Activated T-cell treated with anti-CD3 and anti-CD28 coated beads, Interleukin-2, amount 50 U/mL, for 48 hours (primary cell): ENCODE measurements around the gene KCTD16.

Experiments used
- DNase-seq, 2 experiments: peaks; one replicate each; pipeline ENCODE4 v3.0.0-alpha.2; 2020

Gene KCTD16

GRCh38 chr5:144418719-144419118 lies 248.0 kb downstream of the KCTD16 start:
- no peak for DNase-seq

DNA sequence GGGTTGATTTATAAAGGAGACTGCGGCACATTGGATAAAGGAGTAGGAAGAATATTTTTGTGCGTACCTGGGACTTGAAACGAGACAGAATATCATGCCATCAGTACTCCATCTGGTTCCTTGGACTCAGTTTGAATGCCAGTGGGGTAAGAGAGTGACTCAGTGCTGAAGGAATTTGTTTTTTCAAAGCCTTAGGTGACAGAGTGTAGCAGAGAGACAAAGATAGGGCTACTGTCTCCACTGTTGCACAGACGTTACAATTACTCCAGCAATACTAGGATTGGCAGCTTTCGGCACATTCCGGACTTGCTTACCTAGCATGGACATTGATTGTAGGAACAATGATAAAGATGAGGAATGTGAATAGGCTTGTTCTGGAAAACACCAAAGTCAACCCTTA lies 250.7 kb downstream of the KCTD16 start:
- DNase-seq = no peak

GRCh38 chr5:144422018-144422727 lies 251.5 kb downstream of the KCTD16 start:
- no peak for DNase-seq

GRCh38 chr5:144427866-144428265 lies 257.2 kb downstream of the KCTD16 start:
- no peak for DNase-seq

- no peak for DNase-seq
These were observed 257.7 kb downstream of the KCTD16 start for GRCh38 chr5:144428326-144428725.

DNA sequence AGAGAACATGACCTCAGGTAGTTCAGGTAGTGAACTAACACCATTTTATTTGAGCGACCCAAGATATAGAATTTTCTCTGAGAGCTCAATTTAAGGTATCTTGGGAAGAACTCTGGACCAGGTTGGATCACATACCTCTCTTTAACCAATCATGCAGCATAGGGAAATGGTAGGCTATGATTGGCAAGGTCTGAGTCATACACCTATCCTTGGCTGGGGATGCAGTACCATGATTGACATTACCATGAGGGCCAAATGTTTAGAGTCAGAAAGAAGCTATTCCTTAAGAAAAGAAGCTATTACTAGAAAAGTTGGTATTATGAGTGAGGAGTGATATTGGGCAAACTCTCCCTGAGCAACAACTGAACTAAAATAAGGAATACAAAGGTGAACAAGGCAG lies 258.7 kb downstream of the KCTD16 start:
- no peak for DNase-seq

DNA sequence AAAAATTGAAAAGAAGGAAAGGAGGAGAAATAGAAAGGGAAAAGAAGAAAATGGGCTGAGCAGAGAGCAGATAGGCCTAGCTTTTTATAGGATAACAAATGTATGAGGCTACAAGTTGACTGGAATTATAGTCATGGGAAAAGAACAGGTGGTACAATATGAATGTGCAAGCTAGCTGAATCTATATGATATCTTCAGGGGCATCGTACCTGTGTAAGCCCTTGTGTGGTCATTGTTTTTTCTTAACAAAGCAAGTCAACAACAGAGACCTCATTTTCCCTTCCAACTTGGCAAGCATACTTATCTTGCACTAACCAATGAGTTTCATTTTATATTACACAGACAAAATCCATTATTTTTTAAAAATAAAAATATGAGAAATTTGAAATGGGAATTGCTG lies 259.2 kb downstream of the KCTD16 start:
- no peak for DNase-seq

DNA sequence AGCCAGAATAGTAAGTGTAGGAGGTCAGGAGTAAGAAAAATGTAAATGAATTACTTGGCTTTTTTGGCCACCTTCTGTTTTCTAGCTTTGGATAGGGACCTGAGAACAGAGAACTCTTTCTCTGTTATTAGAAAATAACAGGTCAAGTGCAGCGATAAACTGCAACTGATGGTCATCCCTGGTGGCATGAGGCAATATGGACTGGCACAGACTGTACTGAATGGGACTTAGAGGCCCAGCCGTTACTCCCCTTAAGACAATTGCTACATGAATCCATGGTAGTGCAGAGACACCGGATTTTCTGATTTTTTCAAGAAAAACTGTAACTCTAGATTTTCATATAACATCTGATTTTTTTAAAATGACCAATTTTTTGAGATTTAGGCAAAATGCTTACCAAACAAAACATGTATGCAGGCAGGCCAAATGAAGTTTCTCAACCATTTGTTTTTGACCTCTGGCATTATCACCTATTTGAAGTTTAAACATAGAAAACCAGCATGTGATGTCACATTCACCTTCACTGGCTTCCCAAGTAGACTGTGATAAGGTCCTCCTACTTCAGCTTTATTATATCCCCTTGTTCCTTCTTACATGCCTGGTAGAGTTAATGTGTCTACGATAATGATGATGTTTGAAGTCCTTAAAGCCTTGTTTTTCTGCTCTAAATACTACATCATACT lies 262.6 kb downstream of the KCTD16 start:
- no peak for DNase-seq

DNA sequence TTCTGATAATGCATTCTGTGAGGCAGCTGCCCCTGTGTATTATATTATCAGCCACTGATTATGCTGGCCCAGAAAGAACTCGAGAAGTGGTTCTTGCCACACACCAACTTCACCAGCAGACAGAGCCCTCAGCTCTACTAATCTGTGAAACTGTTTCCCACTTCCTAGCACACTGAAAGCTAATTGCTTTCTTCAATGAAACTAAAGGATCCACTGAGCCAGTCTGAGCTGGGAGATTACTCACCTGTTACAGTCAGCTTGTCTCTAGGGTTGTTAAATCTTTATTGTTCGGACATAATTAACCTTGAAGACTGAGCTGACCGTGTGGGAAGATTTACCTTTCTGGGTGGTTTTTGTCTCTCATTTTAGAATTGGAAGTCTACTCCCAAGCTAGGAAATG lies 263.2 kb downstream of the KCTD16 start:
- DNase-seq = no peak

GRCh38 chr5:144436007-144436406 lies 265.3 kb downstream of the KCTD16 start:
- no peak for DNase-seq

DNA sequence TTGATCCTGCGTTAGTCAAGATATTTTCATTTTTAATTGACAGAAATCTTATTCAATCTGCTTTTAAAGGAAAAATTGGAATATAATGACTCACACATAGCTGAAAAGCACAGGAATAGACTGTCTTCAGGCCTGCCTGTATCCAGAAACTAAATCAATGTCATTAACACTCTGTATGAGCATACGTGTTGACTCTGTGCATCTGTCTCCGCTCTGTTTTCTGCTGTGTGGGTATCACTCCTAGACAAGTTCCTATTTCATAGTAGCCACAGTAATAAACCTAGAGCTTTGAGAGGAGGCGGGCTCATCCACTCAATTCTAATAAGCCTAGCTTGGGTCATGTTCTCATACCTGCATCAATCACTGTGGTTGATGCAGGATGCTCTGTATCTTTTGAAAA lies 267.6 kb downstream of the KCTD16 start:
- no peak for DNase-seq

DNA sequence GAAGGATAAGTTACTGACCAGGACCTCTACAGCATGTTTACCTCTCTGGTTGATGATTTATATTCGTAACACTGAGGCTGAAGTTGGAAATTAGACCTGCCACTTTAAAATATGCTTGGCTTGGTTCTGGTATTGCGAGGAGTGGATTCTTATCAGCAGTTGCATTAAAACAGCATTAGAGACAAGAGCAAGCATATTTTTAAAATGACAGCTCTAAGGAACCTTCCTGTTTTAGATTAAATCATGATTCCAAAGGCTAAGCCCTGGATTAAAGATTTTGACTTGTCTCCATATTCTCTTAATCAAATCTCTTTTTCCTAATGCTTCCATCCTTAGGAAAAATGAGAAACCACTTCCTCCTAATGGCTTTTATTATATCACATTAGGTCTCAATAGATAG lies 277.8 kb downstream of the KCTD16 start:
- DNase-seq = no peak

DNA sequence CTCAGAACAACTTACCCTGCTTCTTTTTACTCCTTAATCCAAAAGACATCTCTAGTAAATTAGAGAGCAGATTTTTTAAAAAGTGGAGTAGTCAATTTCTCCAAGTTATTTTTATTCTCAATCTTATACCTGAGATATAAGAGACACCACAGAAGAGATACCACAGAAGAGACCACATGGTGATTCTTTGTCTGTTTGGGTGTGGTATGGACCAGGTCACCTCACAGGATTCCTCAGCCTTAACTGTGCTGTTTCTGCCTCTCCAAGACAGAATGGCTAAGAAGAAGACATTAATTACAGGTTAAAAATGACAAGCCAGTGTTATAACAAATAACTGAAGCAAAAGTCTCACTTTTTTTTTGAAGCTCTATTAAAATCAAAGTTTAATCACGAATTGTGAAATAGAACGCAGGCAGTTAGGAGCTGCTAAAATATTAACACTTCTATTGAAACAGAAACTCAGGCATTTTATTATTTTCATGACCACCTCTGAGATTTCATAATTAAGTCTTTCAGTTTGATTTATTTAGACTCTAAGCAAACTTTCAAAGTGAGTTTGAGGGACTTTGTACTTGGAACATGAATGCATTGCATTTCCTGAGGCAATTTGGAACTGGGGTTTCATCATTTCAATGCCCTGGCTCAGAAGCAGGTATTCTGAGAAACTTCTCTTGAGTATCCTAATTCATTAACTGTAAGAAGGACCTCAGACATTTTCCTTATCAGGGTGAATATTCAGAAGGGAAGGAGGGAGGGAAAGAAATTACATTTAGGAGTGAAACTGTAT lies 280.7 kb downstream of the KCTD16 start:
- no peak for DNase-seq

DNA sequence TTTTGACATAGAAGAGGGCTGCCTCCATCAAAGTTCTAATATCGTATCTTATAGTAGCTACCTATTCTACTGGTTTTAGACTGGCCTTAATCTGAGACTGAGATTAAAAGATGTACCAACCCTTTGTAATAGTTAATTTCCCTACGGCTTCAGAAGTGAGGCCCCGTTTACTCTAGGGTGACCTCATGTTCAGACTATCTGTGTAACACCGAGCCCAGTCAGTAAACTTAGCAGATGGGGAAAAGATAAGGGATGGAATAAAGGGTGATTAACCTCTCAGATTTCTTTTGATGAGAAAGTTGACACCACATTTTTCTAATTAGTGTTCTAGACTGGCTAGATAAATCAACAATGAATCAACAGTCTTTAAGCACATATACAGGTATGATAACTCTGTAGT lies 283.1 kb downstream of the KCTD16 start:
- DNase-seq = no peak

DNA sequence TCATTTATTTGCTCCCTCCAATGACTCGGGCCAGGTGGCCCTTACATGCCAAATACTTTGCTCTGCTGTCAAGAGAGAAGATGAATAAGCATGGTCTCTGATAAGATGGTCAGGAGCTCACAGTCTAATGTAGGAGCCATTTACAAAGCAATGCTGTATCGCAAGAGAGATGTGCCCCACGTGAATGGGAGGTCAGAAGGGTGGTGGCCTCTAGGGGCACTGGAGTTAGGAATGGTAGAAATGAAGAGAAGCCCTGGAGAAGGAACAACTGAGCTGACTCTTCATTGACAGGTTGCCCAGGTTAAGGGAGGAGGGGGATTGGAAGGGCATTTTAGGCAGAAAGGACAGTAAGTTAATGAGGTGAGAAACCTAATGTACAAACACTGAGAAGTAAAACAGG lies 286.5 kb downstream of the KCTD16 start:
- no peak for DNase-seq

DNA sequence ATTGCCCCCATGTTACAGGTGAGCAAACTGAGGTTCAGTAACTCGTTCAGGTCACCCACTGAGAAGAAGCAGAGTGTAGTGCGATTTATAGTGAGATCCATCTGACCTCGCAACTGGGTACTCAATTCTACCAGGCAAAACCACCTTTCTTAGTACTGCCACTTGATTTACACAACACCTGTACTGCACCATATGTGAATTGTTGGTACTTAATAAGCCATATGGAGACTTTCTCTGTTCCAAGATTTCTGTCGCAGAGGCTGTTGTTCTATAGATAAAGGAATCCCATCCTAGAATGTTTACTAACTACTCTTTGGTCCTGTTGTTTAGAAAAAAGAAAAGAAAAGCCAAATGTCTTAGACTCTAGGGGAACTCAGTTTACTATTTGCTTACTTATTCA lies 287.5 kb downstream of the KCTD16 start:
- DNase-seq = no peak

DNA sequence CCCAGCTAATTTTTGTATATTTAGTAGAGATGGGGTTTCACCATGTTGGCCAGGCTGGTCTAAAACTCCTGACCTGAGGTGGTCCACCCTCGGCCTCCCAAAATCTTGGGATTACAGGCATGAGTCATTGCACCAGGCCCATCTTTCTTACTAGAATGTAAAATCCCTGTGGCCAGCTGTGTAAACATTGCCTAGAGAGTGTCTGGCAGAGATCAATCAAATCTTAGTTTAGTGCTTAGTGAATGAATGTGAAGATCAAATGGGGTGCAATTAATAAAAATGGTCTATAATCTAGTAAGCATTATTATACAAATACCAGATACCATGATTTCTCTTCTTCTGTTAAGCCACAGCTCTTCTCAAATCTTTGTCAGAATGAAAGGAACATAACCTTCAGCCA lies 289.9 kb downstream of the KCTD16 start:
- DNase-seq = no peak

DNA sequence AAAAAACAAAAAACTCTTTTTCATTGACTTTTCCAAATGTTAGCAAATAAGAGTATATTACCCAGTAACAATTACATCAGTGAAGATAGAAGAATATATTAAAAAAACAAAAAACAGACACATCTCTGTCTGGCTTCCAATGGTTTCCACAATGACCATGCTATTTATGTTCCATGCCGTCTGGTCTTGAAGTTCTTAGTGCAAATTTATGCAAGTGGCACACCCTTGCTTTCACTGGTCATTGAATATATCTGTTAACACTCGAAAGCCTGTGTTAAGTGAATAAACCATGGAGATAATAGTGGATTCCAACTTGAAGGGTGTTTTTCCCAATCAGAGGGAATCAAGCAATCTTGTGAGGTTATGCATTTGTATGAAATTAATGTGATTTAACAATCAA lies 291.9 kb downstream of the KCTD16 start:
- no peak for DNase-seq

- DNase-seq = no peak
These were observed 293.0 kb downstream of the KCTD16 start for GRCh38 chr5:144463481-144464223.

GRCh38 chr5:144464306-144464705 lies 293.6 kb downstream of the KCTD16 start:
- no peak for DNase-seq

DNA sequence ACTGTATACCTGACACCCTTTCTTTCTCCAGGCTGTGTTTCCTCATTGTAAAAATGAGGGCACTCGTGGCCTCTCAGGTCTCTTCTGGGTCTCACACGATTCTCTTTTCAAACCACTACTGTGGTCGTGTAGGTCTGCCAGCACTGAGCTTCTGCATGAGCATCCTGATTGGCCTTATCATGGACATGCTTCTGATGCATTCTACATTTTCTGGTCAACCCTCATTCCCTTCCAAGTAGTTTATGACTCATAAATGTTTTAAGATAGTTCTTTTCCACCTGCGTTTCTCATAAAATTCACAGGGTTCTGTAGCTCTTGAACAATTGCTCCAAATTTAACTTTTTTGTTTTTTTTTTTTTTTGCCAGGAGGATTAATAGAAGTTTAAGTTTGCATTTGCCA lies 294.8 kb downstream of the KCTD16 start:
- no peak for DNase-seq

DNA sequence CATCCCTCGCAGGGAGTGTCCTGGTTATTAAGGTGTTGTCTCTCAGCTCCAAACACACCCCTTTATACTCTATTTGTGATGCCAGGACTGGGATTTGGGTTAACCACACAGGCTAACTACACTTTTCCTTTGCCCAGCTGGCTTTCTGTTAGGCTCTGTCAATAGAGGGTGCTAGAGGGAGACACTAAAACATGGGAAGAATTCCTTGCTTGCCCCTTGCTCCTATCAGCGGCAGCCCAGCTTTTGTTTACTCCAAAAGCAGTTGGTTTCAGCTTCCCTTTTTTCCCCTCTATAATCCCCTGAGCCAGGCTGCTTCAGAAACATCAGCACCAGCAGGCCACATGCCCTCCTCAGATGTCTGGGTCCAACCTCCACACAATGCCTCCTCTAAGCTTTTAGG lies 297.1 kb downstream of the KCTD16 start:
- no peak for DNase-seq

DNA sequence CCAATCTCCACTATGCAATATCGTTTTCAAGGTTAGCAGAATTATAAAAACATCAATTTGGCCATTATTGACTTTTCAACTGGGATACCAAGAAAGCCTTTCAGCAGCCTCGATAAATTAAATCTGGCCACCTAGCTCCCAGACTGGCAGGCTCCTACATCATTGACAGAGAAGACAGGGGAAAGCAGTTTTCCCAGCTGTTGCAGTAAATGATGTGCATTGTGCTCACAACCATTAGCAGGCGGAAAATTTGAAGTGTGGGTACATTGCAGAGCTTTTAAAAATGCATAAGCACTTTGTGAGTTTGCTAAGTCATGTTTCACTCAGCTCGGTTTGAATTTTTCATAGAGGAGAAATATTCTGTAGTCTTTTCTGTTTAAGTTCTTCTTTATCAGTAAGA lies 297.9 kb downstream of the KCTD16 start:
- no peak for DNase-seq
